Keratinocyte (primary cell): Measurements from ENCODE around the gene HNRNPD. TPM values are rescaled to one million over a fixed set of nuclear protein-coding genes. Genes with fewer than 3 reads are reported as not detected.

Experiments used
- DNase-seq: peaks from one replicate; pipeline ENCODE4 v3.0.0-alpha.2; 2011; ENCODE audit warnings: low read depth, missing footprints, low spot score
- FAIRE-seq: peaks from 2 replicates; lab custom pipeline; 2011; peaks lifted over from hg19 to GRCh38; lab: Jason Lieb, UNC
- H2AFZ ChIP-seq: 2 replicates; pipeline ENCODE4 v1.6.0; 2012; ENCODE audit warnings: low read length, control low read depth, inconsistent platforms; ENCODE audit not compliant: control insufficient read depth
- H3K27ac ChIP-seq: 2 replicates; pipeline ENCODE4 v1.5.1; 2011; ENCODE audit warnings: low read length; ENCODE audit not compliant: control insufficient read depth, insufficient read depth
- H3K27me3 ChIP-seq: 3 replicates; pipeline ENCODE4 v1.6.0; 2011; ENCODE audit warnings: low read length; ENCODE audit not compliant: control insufficient read depth, insufficient read depth; ENCODE audit errors: extremely low read depth
- H3K36me3 ChIP-seq, 2 experiments: 2 replicates in 1 of 2; 3 replicates in 1 of 2; pipeline ENCODE4 v1.5.1; 2011; ENCODE audit warnings: low read length in 2 of 2, mild to moderate bottlenecking in 1 of 2; ENCODE audit not compliant: control insufficient read depth in 2 of 2, insufficient read depth in 2 of 2; ENCODE audit errors: extremely low read depth in 1 of 2
- H3K4me1 ChIP-seq: 3 replicates; pipeline ENCODE4 v1.5.1; 2011; ENCODE audit warnings: low read length; ENCODE audit not compliant: control insufficient read depth, insufficient read depth; ENCODE audit errors: extremely low read depth
- H3K4me2 ChIP-seq: 3 replicates; pipeline ENCODE4 v1.6.0; 2011; ENCODE audit warnings: low read depth, low read length; ENCODE audit not compliant: control insufficient read depth, insufficient read depth; ENCODE audit errors: extremely low read depth
- H3K4me3 ChIP-seq, 3 experiments: fragments of 200-600 bp in 1 of 3; sonication (generic) in 1 of 3; 2 replicates in 2 of 3; 3 replicates in 1 of 3; pipeline ENCODE4 v1.5.1; 2011 to 2016; ENCODE audit warnings: low read length in 3 of 3, mild to moderate bottlenecking in 3 of 3, control low read depth in 2 of 3, inconsistent platforms in 1 of 3, low read depth in 1 of 3, mixed read lengths in 1 of 3, mixed run types in 1 of 3, moderate library complexity in 1 of 3; ENCODE audit not compliant: control insufficient read depth in 2 of 3, insufficient read depth in 2 of 3; ENCODE audit errors: extremely low read depth in 1 of 3
- H3K79me2 ChIP-seq: 2 replicates; pipeline ENCODE4 v1.6.0; 2012; ENCODE audit warnings: low read length; ENCODE audit not compliant: control insufficient read depth, insufficient read depth
- H3K9ac ChIP-seq: 3 replicates; pipeline ENCODE4 v1.6.0; 2011; ENCODE audit warnings: low read length; ENCODE audit not compliant: control insufficient read depth, insufficient read depth; ENCODE audit errors: extremely low read depth
- H3K9me1 ChIP-seq: 3 replicates; pipeline ENCODE4 v1.6.0; 2011; ENCODE audit warnings: low read length; ENCODE audit not compliant: control insufficient read depth, insufficient read depth; ENCODE audit errors: extremely low read depth
- H3K9me3 ChIP-seq: 2 replicates; pipeline ENCODE4 v1.5.1; 2012; ENCODE audit warnings: low read depth, low read length; ENCODE audit not compliant: control insufficient read depth
- H4K20me1 ChIP-seq: 3 replicates; pipeline ENCODE4 v1.6.0; 2011; ENCODE audit warnings: low read length; ENCODE audit not compliant: control insufficient read depth, insufficient read depth; ENCODE audit errors: extremely low read depth
- CTCF ChIP-seq, 3 experiments: IDR thresholded peaks in 1 of 3; conservative IDR thresholded peaks in 1 of 3; optimal IDR thresholded peaks in 1 of 3; 2 replicates in 2 of 3; 3 replicates in 1 of 3; pipeline versions ENCODE3 to v1.5.1; 2011; ENCODE audit warnings: low read length in 3 of 3, mild to moderate bottlenecking in 3 of 3, moderate library complexity in 2 of 3, control low read depth in 1 of 3, inconsistent platforms in 1 of 3; ENCODE audit not compliant: insufficient read depth in 2 of 3; ENCODE audit errors: extremely low read depth in 1 of 3
- EZH2 ChIP-seq: IDR thresholded peaks from one replicate; pipeline ENCODE4 v1.6.1; 2012; ENCODE audit warnings: inconsistent platforms, mild to moderate bottlenecking, low read length, moderate library complexity
- dilution Hi-C: fragments of 300-500 bp; cut with MboI; formaldehyde crosslinking; loops from one replicate; pipeline ENCODE4 v1.7.0; 2020; ENCODE audit warnings: low sequenced_read_pairs; ENCODE audit not compliant: extremely low pct_ligation_motif_present
- polyA minus RNA-seq, 3 experiments: library from RNA; depleted of rRNA, polyadenylated mRNA; stranded (reverse); fragments of >200 nt; gene quantifications; 1 replicate in 1 of 3; 2 replicates in 1 of 3; 3 replicates in 1 of 3; pipeline ENCODE4 v1.2.3, GENCODE V29; 2011
- polyA plus RNA-seq, 5 experiments: library from polyadenylated mRNA; depleted of rRNA in 3 of 5; stranded (reverse) in 3 of 5; stranded (forward) in 1 of 5; unstranded in 1 of 5; fragments of >200 nt; gene quantifications; 1 replicate in 1 of 5; 2 replicates in 3 of 5; 3 replicates in 1 of 5; pipeline versions ENCODE4 v1.2.1 to v1.2.3, GENCODE V29; 2011 to 2012; ENCODE audit warnings: missing spikeins in 2 of 5, low read depth in 1 of 5, low replicate concordance in 1 of 5

Gene HNRNPD
- 30.3 to 91.3 TPM (median 68.1 TPM) in 3 replicates for polyA plus RNA-seq
- polyA plus RNA-seq (2011; ENCODE audit: low read depth) = 102 TPM
- 44.4 and 54.8 TPM in 2 replicates for polyA plus RNA-seq (2011; cell fraction: cytosol; rRNA removed)
- polyA plus RNA-seq (2011; cell fraction: nucleus; rRNA removed) = 163 and 219 TPM in 2 replicates
- 69.2 and 222 TPM in 2 replicates for polyA plus RNA-seq (2012; ENCODE audit: low replicate concordance)
- polyA minus RNA-seq = 6.6 to 26.6 TPM (median 12.0 TPM) in 3 replicates
- polyA minus RNA-seq (2011; cell fraction: cytosol; rRNA and poly(A)+ RNA removed) = 16.7 TPM
- 17.4 and 32.5 TPM in 2 replicates for polyA minus RNA-seq (2011; cell fraction: nucleus; rRNA and poly(A)+ RNA removed)

DNA sequence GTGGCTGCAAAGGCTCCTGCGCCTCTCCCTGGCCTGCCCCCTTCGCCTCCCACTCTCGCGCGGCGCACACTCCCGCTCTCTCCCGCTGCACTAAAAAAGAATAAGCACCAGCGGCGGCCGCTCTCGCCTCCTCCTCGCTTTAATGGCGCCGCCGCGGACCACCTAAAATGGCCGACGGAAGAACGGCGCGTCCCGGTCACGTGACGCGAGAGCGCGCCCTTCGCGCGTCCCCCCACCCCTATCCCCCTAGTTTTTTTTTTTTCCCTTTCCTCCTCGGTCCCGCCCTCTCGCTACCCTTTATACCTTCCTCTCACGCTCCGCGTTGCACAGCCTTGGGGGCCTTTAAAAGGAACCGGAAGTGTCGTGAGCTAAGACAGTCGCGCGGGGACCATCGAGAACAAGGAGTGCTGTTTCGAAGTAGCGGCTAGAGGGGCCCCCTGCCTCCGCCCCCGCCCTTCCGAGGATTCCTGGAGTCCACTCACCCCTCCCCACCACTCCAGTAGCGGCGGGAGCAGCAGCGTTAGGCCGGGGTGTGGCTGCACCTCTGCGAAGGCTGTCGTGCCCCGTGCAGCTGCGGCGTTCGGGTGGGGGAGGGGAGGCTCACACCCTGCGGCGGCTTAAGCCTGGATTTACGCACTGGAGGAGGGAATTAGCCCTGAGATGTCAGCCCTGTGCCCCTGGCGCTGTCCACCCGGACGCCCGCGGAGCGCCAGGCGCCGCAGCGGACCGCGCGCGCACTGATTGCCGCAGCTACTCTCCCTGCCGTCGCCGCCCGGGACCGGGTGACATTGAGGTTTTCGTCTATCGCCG, at the start of gene HNRNPD:
TSS of gene HNRNPD (minus strand) at position 176 of the 810 bp plus-strand sequence. CDS start 313 bp downstream, outside the sequence.
- peaks cover 62% of the 10 kb centered on the region for H3K79me2 ChIP-seq
- peaks cover 26% of the 10 kb centered on the region for H4K20me1 ChIP-seq
- peak; percentile 79 for FAIRE-seq
- peak within 1 kb of the TSS; percentile 97 for H3K4me2 ChIP-seq
- peaks cover 3 to 22% of the 10 kb centered on the region in 2 experiments for H3K36me3 ChIP-seq
- H3K4me1 ChIP-seq = peaks cover 21% of the 10 kb centered on the region
- peak within 1 kb of the TSS; percentile 99 for H3K9ac ChIP-seq
- no peaks in the 10 kb centered on the region for H3K9me1 ChIP-seq
- no peaks in the 10 kb centered on the region for H3K27me3 ChIP-seq
- peak within 1 kb of the TSS; percentile 81 for H2AFZ ChIP-seq
- dilution Hi-C loops = no loop called here
- no peak for TF ChIP-seq CTCF (optimal IDR thresholded peaks at IDR 0.05 in 1 of 3, IDR thresholded peaks at IDR 0.05 in 1 of 3, conservative IDR thresholded peaks at IDR 0.05 in 1 of 3; ENCODE audit: extremely low read depth in 1 of 3, insufficient read depth in 2 of 3, low read length in 3 of 3)
- no peak for TF ChIP-seq EZH2
- peak; percentile 97 for DNase-seq
- H3K4me3 ChIP-seq = peak within 1 kb of the TSS; percentile 90 to 99 (median 98)
- H3K27ac ChIP-seq = peak within 1 kb of the TSS; percentile 99
- H3K9me3 ChIP-seq = no peaks in the 10 kb centered on the region

GRCh38 chr4:82422616-82423015, 48.8 kb upstream of the HNRNPD start:
- no peaks in the 10 kb centered on the region for H3K27me3 ChIP-seq
- no peaks in the 10 kb centered on the region for H3K9me3 ChIP-seq
- DNase-seq (no peak), FAIRE-seq (no peak)
- peaks cover 16 to 26% of the 10 kb centered on the region in 2 experiments for H3K36me3 ChIP-seq
- H2AFZ ChIP-seq = no peak overlapping the region
- no peak overlapping the region for H3K27ac ChIP-seq
- dilution Hi-C loops = no loop called here
- TF ChIP-seq EZH2 (no peak), CTCF (optimal IDR thresholded peaks at IDR 0.05 in 1 of 3, IDR thresholded peaks at IDR 0.05 in 1 of 3, conservative IDR thresholded peaks at IDR 0.05 in 1 of 3; ENCODE audit: extremely low read depth in 1 of 3, insufficient read depth in 2 of 3, low read length in 3 of 3) (no peak)
- no peak overlapping the region for H3K4me3 ChIP-seq
- no peak overlapping the region for H3K4me2 ChIP-seq
- peaks cover 23% of the 10 kb centered on the region for H3K79me2 ChIP-seq
- H3K9ac ChIP-seq = no peak overlapping the region
- H3K4me1 ChIP-seq = peaks cover 24% of the 10 kb centered on the region
- no peaks in the 10 kb centered on the region for H3K9me1 ChIP-seq
- H4K20me1 ChIP-seq = peaks cover 29% of the 10 kb centered on the region
